Stimulated activated CD8-positive, alpha-beta memory T cell treated with anti-CD3 and anti-CD28 coated beads, Interleukin-7, amount 100 ng/mL, for 24 hours (primary cell): ENCODE results near the gene ACMSD.
"Not testable (repeated sequence)": the region's sequence is repeated elsewhere in the genome, so short reads cannot be mapped to it uniquely, and the experiment has no call there.

ENCODE experiments used
- DNase-seq: peaks from one replicate; pipeline ENCODE4 v3.0.0-alpha.2; 2020; ENCODE audit warnings: low read depth

ACMSD gene

DNA sequence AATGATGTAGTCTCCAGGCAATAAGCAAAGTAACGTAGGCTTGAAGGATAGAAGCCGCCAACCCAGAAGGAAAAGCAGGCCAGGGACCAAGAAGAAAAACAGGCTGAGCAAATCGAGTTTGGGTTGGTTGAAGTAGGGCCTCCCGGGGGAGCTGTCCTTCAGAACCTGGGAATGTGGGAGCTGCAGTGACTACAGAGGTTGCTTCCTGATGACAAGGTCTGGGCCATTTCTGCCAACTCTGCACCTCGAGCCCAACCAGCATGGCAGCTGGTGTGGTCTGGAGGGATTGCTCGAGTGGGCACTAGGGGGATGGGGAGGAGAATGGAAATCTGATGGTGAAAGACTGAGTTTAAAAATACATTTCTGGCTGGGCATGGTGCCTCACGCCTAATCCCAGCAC is 14.1 kb downstream of the ACMSD start:
- DNase-seq: no peak

- no peak for DNase-seq
Observed at GRCh38 chr2:134855709-134856108, 17.3 kb downstream of the ACMSD start.

DNA sequence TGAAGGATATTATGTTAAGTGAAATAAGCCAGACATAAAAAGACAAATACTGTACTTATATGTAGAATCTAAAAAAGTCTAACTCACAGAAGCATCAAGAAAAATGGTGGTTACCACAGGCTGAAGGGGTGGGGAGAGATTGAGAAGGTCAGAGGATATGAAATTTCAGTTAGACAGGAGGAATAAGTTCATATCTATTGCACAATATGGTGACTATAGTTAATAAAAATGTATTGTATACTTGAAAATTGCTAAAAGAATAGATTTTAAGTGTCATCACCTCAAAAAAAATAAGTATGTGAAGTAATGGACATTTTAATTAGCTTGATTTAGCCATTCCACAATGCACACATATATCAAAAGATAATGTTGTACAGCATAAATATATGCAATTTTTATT is 19.8 kb downstream of the ACMSD start:
- no peak for DNase-seq

GRCh38 chr2:134861173-134861572 is 22.8 kb downstream of the ACMSD start:
- DNase-seq: no peak

DNA sequence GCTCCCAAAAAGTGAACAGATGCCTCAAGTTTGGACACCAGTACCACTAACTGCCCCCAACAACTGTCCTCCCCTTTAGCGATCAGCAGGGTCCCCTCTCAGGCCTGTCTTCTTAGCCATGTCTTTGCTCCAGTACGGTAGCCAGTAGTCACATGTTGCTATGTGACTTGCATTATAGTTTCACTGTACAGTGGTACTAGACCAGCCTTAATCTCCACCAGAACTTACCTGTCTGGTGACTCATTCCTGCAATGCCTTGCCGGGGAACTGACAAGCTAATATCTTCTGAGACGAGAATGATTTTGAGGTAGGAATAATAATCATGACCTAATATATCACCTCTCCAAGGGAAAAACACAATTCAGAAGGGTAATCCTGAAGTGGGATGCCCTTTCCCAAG is 23.7 kb downstream of the ACMSD start:
- DNase-seq: no peak

GRCh38 chr2:134862674-134863073 is 24.3 kb downstream of the ACMSD start:
- no peak for DNase-seq

DNA sequence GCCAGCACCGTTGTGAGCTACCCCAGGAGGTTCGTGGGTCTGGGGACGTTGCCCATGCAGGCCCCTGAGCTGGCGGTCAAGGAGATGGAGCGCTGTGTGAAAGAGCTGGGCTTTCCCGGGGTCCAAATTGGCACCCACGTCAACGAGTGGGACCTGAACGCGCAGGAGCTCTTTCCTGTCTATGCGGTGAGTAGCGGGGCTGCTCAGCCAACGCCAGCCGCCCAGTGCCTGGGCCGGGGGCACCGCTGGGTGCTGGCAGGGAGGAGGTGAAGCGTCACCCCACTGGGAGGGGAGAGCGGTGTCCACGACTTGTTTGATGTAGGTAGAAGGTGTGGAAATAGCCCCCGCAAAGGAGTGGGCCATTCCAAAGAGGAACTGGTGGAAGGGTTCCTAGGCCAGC is 25.0 kb downstream of the ACMSD start:
- DNase-seq: no peak

GRCh38 chr2:134865067-134865787 is 26.8 kb downstream of the ACMSD start:
- no peak for DNase-seq

- DNase-seq: no peak
Observed at GRCh38 chr2:134866498-134867099, 28.2 kb downstream of the ACMSD start.

- DNase-seq: no peak
Observed at GRCh38 chr2:134869946-134870736, 31.7 kb downstream of the ACMSD start.

DNA sequence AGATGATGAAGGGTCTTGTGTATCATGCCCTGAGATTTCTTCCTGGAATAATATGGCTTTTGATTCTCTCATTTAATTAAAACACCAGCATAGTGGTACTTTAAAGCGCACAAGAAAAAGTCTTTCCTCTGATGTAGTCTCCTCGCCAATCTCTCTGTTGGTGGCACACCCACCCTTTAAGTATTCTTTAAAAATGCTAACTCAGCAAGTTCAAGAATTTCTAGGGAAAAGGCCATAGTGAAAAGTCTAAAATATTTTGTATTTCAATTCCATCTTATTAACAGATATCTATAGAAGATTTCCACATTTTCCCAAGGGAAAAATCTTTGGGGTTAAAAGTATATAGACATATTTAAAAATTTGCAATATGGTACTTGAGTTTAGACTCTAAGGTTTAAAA is 34.7 kb downstream of the ACMSD start:
- DNase-seq: no peak

DNA sequence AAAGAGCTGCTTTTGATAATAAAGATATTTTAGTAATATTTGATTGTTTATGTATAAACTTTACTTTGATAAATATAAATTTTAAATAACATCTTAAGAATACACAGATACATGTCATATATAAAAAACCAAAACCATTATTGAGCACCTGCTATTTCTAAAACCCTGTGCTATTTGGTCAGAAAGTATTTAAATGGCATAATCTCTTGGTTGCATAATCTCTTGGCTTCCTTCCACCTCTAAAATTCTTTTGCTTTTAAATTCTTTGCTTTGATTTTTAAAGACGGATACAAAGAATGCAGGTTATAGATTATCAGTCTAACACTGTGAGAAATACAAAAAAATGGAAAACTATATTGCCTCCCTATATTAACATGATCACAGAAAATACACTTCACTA is 36.9 kb downstream of the ACMSD start:
- no peak for DNase-seq

DNA sequence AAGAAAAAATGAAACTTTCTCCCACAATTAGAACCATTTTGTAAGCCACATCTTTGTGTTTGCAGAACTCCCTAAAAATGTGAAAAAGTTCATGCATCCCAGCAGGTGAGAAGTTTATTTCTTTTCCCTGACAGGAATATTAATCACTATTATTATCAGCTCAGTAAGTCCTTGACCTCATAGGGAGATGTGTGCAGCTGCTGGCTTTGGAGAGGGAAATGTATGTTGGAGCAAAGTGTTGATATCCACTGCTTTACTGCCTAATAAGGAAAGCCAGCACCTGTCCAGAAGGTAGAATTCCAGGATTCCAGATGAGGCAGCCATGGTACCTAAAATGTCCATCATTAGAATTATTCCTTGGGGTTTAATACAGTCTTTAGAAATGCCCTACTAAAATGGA is 44.4 kb downstream of the ACMSD start:
- no peak for DNase-seq

DNA sequence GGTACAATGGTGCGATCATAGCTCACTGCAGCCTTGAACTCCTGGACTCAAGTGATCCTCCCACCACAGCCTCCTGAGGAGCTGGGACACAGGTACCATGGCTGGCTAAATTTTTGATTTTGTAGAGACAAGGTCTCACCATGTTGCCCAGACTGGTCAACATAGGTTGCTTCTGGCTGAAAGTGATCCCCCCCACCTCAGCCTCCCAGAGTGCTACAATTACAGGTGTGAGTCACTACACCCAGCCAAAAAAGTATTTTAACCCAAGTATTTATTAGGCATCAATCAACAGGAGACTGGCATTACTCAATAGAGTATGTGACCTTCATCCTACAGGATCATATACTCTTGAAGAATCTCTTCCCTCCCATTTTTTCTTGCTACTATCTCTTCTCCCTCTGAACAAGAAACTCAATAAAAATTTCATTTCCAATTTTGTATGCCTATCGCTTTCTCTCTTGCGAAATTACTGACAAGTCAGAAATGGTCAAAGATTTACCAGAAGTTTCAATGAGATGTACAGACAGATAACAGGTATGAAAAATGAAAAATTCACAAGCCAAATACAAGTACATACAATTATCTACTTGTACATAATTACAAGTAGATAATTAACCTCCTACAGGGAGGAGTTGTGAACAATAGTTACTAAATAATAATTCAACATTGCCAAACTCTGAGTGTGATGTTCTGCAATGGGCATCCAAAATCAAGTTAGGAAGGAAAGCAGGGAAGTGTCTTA is 45.3 kb downstream of the ACMSD start:
- DNase-seq: no peak

- no peak for DNase-seq
Observed at GRCh38 chr2:134884435-134884834, 46.0 kb downstream of the ACMSD start.

DNA sequence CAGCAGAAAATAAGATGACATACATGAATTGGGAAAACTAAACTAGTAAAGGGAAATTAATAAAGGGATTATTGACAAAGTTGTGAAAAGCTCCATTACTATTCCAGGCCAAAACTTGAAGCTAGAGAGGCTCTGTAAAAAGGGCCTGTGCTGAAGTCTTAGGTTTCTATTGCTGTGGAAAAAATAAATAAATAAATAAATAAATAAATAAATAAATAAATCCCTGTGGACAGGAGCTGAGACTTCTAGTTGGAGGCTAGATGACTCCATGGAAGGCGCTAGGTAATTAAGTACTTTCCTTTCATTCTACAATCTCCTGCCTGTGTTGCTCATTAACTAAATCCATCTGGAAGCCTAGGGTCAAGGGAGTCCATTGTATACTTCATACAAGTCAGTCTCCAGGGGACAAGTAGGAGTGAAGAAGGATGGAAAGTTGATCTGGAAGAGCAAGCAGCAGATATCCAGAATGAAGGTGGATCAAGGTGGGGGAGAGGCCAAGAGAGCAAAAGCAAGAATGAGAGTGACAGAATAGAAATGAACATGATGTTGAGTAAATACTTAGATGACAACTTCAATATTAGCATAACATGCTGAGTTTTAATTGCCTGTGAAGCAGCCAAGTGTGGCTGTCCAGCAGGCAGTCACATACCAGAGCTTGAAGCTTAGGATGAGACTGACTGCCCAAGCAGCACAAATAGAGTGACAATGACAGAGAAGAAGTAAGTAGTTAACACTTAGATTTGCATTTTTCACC is 54.0 kb downstream of the ACMSD start:
- no peak for DNase-seq

DNA sequence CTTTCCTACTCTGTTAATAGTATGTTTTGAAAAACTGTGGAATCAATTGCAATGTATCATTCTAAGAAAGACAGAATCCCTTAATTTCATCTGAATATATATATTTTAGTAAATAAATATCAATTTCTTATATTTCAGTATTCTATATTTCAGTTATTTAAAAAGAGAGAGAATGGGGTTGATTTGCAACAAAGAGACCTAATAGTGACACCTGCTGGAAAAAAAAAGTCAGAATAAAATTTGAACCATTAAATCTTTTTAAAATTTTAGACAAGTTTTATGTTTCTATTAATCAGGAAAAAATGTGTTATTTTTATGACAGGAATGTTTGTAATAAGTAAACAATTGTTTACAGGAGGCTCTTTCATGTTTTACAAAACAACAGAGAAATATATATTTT is 59.5 kb downstream of the ACMSD start:
- DNase-seq: no peak

DNA sequence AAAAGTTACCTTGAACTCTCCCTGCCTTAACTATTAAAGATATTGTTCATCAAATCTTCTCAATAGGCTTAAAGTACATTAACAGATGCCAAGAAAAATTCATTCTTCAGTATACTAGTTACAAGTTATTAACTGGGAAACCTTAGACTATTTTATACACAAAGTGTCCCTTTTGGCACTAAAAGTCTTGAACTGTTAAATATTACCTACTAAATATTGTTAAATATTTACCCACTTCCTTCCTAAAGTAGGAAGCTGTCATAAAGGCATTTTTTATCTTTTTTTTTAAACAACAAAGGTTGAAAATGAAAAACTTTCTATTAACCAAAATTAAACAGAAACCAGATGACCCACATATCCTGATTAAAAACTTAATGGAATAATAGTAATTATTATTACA is 60.8 kb downstream of the ACMSD start:
- DNase-seq: no peak

- no peak for DNase-seq
Observed at GRCh38 chr2:134900151-134900550, 61.7 kb downstream of the ACMSD start.

- DNase-seq: not testable (repeated sequence)
Observed at GRCh38 chr2:134903701-134904100, 65.3 kb downstream of the ACMSD start.

GRCh38 chr2:134905168-134905567 is 66.8 kb downstream of the ACMSD start:
- DNase-seq: no peak

- DNase-seq: no peak
Observed at GRCh38 chr2:134906726-134907125, 68.3 kb downstream of the ACMSD start.
